NCI-H82 treated with DMSO at 0.1 percent for 48 hours (cell line): ENCODE measurements around the gene TFPI2.
"Not testable (repeated sequence)": the region's sequence is repeated elsewhere in the genome, so short reads cannot be mapped to it uniquely, and the experiment has no call there.

Experiments
- DNase-seq: peaks from one replicate; lab custom pipeline; 2025; ENCODE audit not compliant: unreplicated experiment; lab: John Stamatoyannopoulos, UW

The TFPI2 gene, protein sequence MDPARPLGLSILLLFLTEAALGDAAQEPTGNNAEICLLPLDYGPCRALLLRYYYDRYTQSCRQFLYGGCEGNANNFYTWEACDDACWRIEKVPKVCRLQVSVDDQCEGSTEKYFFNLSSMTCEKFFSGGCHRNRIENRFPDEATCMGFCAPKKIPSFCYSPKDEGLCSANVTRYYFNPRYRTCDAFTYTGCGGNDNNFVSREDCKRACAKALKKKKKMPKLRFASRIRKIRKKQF

DNA sequence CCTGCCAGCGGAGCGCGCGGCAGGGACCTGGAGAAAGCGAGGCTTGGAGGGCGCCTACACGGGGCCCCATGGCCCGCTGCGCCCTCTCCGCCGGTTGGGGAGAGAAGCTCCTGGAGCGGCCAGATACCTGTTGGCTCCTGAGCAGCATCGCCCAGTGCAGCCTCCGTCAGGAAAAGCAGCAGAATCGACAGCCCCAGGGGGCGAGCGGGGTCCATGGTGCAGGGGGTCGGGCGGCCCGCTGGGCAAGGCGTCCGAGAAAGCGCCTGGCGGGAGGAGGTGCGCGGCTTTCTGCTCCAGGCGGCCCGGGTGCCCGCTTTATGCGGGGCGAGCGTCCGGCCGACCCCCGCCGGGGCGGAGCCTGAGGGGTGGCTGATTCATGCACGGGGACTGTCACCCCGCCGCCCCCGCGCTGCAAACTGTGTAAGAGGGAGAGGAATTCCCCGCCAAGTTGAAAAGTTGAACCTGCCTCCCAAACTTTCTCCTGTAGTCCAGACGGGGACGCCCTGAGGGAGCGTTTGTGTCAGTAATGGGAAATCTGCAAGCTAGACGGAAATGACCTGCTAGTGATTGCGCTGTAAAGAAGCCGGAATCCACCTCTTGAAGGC, at the start of gene TFPI2:
Gene TFPI2, minus strand, starts transcription at position 290 of the 605 bp plus-strand sequence. Its CDS starts 75 bp downstream, at position 215.
- no peak for DNase-seq

DNA sequence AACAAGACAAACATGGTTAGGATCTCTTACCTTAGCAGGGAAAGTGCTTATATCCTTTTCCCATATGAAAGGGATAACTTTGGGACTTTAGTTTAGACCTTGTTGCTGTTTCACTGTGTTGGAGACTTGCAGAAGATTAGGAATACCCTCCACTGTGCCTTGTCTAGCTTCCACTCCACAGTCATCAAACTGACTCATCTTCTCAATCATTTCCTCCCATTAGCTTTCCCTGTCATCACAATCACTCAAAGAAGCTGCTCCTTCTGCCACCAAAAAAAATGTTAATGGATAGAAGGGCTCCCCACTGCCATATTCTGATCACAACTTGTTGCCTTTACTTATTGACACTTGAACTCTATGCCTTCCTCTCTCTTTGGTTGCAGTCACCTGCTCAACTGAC, 47.7 kb upstream of the TFPI2 start:
- no peak for DNase-seq

DNA sequence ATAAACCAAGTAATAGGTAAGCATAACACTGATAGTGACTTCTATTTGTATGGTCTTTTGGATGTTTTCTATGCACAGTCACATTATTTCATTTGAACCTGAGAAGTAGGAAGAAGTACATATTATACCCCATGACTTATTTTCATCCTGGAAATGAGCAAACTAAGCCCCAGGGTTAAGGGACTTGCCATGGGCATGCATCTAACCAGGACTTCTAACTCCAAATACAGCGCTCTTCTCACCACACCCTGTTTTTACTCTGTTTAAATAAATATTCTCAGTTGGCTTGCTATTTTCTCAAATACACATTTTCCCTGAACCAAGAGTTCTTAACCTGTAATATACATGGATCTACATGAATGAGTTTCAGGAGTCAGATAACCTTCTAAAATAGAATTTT, 47.3 kb upstream of the TFPI2 start:
- DNase-seq: no peak

DNA sequence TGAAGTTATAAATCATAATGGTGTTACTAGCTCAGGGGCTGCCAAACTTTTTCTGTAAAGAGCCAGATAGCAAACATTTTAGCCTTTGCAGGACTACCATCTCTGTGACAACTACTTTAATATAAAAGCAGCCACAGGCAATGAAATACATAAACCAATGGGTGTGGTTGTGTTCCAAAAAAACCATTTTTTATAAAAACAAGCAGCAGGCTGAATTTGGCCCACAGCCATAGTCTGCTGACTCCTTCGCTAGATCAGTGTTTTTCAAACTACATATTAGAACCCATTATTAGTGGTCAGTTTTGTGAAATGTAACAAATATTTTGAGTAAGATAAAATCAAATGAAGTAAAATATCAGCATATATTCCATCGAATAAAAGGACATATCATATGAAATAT, 44.5 kb upstream of the TFPI2 start:
- no peak for DNase-seq

DNA sequence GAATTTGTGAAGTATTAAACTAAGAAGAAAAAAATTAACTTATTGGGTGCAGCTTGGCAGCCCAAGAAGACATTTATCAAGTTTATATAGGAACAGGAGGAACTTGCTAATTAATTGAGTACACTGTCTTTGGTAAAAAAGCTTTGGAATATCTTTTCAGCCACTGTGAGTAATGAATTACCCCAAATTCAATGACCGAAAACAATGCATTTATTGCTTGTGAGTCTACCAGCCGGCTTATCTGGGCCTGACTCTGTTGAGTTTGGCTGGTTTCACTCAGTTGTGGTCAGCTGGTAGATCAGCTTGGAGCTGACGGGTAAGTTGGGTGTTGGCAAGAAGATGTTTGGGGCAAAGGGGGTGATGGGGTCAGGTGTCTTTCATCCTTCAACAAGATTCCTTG, 42.6 kb upstream of the TFPI2 start:
- DNase-seq: no peak

DNA sequence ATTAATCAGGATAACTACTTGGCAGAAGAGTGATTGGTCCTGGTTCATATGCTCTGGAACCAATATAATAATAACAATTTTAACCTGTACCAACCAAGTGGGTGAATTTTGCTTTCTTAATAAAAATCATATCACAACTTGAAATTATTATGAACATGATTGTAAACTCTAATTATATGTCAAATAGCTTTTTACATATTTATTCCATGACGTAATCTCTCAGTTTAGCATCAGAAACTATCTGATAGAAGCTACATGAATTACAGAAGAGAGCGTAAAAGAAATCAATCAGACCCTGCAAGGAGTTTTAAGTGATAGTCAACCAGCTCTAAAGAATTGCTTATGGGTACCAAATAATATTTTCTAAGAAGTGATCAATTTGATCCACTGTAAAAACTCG, 41.1 kb upstream of the TFPI2 start:
- no peak for DNase-seq

DNA sequence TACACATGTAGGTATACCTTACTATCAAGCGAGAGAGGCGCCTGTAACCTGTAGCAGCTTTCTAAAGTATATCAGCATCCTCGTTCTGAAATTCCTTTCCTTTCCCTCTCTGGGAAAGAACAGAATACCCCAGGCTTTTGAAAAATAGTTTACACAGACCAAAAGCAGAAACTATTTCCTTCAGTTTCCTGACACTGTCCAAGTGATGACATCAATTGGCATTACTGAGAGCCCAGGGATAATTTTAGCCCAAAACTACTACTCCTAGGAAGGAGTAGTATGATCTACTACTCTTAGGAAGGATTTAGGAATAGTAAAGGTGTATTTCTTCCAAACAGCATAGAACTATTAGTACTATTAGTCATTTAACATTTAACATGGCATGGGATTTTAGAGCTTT, 37.0 kb upstream of the TFPI2 start:
- no peak for DNase-seq

DNA sequence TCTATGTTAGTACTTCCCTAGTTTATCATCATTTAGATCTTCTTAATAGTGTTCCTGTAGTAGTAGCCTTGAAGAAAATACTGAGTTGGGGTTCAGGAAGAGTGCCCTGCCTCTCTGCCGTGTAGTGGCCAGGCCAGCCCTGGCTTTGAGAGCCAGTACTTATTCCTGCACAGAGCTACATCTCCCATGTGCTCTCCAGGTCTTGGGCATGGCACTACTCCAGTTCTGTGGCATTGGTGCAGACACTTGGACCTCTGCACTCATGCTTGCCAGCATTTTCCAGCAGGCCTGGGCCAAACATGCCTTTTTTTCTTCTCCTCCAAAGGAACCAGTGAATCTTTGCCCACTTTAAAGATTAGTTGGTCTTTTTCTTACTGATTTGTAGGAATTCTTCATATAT, 36.2 kb upstream of the TFPI2 start:
- no peak for DNase-seq

DNA sequence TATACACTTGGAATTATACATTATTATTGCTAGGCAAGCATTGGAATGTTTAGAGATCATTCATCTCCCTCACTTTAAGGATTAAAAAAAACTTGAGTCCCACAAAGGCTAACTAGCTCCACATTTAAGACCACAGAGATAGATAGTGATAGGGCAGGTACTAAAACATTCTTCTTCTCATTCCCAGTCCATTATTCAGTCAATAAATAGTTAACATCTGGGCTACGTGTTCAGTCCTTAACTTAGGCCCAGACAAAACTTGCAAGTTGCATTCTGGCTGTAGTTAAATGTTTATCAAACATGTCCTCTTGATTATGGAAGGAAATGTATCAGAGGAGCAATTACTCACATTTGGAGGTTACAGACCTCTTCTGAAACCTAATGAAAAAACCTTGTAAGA, 33.4 kb upstream of the TFPI2 start:
- no peak for DNase-seq

DNA sequence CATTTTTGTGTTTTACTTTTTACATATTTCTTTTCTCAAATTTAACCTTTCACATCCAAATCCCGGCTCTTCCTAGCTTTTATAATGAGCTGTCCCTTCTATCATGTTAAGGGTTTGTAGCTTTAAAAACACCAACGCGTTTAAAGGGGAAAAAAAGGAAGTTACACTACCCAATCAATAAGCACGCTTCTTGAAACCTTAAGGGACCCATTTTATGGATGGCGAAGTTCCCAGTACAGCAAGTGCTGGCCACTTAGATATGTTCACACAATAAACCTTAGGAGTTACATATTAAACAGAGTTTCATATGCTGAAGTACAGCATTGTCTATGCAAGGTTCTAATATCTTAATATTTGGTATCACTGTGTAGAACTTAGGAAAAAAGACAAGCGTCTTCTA, 32.7 kb upstream of the TFPI2 start:
- DNase-seq: no peak

DNA sequence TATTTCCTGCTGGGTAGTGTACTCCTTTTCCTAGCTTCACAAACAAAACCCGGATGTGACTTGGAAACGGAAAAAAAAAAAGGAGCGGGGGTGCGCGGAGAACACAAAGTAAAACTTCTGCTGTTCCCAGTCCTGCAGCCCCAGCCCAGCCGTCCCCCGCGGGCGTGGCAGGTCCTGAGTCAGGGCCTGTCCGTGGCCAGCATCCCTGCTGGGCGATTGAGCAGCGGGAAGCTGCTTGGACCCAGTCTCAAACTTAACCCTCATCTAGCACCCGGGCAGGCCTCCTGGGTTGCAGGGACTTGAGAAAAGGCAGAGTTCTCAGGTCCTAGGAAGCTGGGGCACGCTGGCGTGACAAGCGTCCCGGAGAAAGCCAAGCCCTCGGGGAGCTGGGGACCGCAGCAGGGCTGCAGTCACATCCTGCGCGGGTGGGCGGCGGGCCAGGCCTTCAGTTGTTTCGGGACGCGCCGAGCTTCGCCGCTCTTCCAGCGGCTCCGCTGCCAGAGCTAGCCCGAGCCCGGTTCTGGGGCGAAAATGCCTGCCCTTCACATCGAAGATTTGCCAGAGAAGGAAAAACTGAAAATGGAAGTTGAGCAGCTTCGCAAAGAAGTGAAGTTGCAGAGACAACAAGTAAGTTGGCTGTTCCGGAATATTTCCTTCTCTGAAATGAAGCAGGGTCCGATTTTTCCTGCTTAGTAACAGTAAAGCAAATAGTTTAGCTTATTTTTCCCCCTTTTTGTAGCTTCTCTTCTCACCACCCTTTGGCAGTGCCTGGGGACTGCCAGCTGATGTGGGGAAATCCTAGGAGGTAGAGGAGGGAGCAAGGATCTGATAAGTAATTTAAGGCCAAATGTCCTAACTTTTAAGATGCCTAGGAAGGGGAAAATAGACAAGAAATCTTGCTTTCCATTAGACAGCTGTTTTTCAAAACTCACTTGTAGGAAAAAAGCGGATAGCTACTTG, 31.3 kb upstream of the TFPI2 start, which contains the start of gene GNG11:
Gene GNG11, plus strand, starts transcription at position 129 of the 960 bp plus-strand sequence. Its CDS starts 403 bp downstream, at position 532.
- no peak for DNase-seq

DNA sequence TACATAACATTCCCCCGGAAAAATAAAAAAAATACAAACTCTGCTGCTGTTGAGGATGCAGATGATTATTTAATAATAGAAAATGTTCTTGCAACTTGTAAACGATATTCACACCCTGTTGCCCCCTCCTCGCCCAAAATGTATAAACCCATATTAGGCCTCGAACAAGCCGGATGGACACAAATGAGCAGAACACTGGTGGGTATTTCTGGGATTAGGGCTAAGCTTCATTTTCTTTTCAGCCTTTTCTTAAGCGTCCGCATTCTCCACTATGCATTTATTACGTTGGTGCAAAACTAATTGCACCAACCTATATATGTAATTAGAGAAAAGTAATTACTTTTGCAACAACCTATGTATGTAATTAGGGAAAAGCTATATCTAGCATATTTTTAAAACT, 30.6 kb upstream of the TFPI2 start:
- DNase-seq: no peak

DNA sequence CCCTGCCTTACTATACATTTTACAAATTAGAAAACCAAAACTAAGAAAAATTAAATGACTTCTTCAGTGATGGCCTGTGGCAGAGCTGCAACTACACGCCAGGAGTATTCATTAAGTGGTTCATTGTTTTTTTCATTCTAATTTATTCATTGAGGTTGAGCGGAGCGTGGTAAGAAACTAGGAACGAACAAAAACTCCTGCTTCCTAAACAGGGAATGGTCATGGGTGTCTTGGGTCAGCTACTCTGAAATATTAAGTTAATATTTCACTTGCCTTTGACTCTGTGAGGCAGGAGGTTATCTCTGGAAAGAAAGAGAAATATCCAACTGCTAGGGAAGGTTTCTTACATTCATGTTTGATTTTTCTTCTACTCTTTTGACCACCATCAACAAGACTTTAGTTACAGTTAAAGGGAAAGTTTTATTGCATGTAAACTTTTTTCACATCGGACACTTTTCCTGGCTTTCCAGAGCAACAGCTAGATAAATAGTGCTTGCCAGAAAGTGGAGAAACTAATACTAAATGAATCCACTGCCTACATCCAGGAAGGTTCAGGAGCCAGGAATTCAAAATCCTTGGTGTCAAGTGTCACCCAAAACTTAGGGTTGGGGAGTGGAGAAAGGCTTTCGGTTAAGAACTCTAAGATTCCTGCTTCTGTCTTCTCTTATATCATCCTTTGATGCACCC, 30.1 kb upstream of the TFPI2 start:
- DNase-seq: no peak

DNA sequence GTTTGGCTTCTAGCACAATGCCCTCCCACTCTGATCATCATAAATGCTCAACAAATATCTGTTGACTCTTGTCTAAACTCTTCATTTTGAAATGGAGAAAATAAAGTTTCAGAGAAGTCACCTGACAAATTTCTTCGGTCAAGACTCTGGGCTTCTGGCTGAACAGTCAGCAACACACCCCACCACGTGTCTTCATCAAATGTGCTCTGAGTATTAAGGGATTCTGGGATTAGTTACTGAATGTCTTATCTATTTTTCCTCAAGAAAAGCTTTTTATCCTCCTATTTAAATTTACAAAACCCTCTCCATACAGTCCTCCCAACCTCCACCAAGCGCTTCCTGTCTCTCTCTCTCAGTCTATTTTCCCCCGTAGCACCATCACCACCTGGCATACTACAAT, 25.8 kb upstream of the TFPI2 start:
- DNase-seq: not testable (repeated sequence)

DNA sequence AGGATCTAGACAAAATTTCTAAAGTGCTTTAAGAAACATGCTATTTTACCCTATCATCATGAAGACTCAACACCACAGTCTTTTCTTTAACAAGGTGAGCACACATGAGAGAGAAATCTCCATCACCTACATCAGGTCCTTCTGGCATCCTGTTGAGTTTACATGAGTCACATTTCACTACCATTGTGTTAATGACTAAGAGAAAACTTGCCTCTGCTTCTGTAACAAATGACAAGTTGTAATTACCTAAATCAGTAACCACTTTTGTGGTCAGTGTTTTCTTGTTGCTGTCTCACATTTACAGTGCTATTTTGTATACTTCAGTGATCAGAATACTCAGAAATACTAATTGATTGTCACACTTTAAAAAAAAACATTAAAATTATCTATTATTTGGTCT, 25.3 kb upstream of the TFPI2 start:
- not testable (repeated sequence) for DNase-seq

DNA sequence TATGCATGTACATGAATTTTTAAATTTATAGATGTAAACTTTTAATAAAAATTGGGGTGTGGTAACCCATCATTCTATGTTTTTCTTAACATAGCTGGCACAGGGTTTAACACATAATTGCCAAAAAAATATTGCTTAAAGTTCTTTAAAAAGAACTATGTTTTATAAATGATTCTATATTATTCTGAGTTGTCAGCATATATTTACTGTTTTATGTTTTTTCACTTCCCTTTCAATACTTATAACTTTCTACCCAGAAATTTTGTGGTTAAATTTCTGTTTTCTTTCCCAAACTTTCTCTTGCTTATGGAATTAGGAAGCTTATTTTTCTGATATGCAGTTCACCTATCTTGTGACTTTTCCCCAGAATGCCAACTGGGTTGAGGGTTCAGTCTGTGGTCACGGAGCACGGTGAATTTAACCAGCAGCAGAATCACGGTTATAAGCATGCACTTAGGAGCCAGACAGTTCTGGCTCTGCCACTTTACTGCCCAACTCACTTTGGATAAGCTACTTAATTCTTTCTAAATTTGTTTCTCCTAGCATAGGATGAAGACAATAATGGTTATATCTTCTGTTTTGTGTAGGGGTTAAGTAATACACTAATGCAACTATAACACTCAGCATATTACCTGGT, 24.8 kb upstream of the TFPI2 start:
- DNase-seq: not testable (repeated sequence)

DNA sequence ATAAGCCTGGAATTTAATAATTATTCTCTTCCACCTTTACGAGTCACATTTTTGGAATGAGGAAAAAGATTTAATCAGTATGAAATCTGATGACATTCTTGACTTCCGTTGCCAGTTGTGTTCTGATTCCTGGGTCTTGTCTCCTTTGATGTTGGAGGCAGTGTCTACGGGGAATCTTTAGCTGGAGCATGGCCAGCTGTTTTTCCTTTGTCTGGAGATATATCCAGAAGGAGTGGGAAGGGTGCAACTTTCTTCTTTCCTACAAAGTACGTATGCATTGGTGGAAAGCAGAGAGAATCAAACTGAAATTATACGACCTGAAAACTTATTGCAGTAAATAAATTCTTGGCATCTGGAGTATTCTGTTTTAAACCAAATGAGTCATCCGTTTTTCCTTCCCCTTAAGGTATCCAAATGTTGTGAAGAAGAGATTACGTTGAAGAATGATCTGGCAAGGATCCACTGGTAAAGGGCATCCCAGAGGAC, 24.1 kb upstream of the TFPI2 start:
- no peak for DNase-seq

DNA sequence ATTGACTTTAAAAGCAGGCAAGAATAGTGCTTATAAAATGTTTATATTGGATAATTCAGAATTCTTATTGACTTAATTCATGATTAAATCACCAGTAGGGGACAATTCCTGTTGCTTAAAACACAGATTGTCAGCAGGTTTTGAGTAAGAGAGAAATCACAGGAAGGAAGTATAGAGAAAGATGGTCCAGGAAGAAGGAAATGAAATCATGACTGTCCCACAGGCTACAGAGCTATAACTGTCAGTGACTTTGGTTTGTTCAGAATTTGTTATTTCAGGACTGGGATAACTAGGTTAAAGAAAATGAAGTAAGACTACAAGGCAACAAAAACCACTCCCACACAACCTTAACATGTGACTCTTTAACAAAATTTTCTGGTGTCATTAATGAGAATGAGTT, 22.6 kb upstream of the TFPI2 start:
- DNase-seq: no peak

DNA sequence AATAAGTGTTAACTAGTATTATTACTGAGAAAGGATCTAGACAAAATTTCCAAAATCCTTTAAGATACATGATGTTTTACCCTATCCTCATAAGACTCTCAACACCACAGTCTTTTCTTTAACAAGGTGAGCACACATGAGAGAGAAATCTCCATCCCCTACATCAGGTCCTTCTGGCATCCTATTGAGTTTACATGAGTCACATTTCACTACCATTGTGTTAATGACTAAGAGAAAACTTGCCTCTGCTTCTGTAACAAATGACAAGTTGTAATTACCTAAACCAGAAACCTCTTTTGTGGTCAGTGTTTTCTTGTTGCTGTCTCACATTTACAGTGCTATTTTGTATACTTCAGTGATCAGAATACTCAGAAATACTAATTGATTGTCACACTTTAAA, 21.1 kb upstream of the TFPI2 start:
- DNase-seq: not testable (repeated sequence)

DNA sequence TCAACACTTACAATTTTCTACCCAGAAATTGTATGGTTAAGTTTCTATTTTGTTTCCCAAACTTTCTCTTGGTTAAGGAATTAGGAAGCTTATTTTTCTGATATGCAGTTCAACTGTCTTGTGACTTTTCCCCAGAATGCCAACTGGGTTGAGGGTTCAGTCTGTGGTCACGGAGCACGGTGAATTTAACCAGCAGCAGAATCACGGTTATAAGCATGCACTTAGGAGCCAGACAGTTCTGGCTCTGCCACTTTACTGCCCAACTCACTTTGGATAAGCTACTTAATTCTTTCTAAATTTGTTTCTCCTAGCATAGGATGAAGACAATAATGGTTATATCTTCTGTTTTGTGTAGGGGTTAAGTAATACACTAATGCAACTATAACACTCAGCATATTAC, 20.7 kb upstream of the TFPI2 start:
- DNase-seq: not testable (repeated sequence)
